ENCODE data around the gene CTXND1.
"Not testable (repeated sequence)": the region's sequence is repeated elsewhere in the genome, so short reads cannot be mapped to it uniquely, and the experiment has no call there.

The CTXND1 gene

GRCh38 chr15:80252121-80252518 is at the start of gene CTXND1:
CTXND1 (minus strand) TSS chr15:80252213; CDS start chr15:80201949, 50,264 bp downstream.
- peak; percentile 31 for DNase-seq (ENCODE audit: low spot score)
- in situ Hi-C loops (cut with MboI; ENCODE audit: low pct_unique_long_range_greater_than_20kb, low sequenced_read_pairs, unreplicated experiment) = no loop called here
- no peak for TF ChIP-seq CTCF (IDR thresholded peaks at IDR 0.05; ENCODE audit: extremely low read depth, insufficient read depth, missing control alignments)

DNA sequence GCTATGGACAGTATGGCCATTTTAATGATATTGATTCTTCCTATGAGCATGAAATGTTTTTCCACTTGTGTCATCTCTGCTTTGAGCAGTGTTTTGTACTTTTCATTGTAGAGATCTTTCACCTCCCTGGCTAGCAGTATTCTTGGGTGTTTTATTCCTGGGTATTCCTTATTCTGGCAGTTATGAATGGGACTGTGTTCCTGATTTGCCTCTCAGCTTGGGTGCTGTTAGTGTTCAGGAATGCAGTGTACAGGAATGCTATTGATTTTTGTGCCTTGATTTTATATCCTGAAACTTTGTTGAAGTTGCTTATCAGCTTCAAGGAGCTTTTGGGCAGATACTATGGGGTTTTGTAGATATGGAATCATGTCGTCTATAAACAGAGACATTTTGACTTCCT is 49.5 kb upstream of the CTXND1 start:
- TF ChIP-seq CTCF (IDR thresholded peaks at IDR 0.05; ENCODE audit: extremely low read depth, insufficient read depth, missing control alignments) = no peak
- DNase-seq (ENCODE audit: low spot score) = no peak
- in situ Hi-C loops (cut with MboI; ENCODE audit: low pct_unique_long_range_greater_than_20kb, low sequenced_read_pairs, unreplicated experiment) = no loop called here

GRCh38 chr15:80295777-80296176 is 43.8 kb upstream of the CTXND1 start:
- DNase-seq (ENCODE audit: low spot score); in situ Hi-C loops (cut with MboI; ENCODE audit: low pct_unique_long_range_greater_than_20kb, low sequenced_read_pairs, unreplicated experiment): not testable (repeated sequence)

DNA sequence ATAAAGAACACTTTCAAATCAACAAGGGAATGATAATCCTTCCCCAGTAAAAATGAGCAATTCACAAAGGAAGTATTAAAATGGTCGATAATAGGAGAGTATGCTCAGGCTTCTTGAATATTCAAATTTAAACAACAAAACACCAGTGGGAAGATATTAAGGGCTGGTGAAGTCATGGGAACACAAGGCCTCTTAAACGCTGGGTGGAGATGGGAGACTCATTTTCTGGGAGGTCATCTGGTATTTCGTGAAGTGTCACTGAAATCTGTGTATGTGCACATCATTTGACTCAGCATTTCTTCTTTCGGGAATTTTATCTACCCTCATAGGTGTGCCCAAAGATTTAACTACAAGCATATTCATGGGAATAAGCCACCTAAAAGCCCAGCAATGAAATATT is 40.1 kb upstream of the CTXND1 start:
- TF ChIP-seq CTCF (IDR thresholded peaks at IDR 0.05; ENCODE audit: extremely low read depth, insufficient read depth, missing control alignments) = no peak
- no peak for DNase-seq (ENCODE audit: low spot score)
- in situ Hi-C loops (cut with MboI; ENCODE audit: low pct_unique_long_range_greater_than_20kb, low sequenced_read_pairs, unreplicated experiment) = no loop called here

DNA sequence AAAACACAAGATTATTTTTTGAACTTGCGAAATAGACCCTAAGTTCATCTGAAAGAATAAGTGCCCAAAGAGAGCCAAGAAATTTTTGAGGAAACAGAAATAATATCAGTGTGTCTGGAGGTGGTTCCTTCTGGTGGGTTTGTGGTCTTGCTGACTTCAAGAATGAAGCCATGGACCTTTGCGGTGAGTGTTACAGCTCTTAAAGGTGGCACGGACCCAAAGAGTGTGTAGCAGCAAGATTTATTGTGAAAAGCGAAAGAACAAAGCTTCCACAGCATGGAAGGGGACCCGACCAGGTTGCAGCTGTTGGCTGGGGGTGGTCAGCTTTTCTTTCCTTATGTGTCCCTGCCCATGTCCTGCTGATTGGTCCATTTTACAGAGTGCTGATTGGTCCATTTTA is 38.9 kb upstream of the CTXND1 start:
- DNase-seq (ENCODE audit: low spot score); in situ Hi-C loops (cut with MboI; ENCODE audit: low pct_unique_long_range_greater_than_20kb, low sequenced_read_pairs, unreplicated experiment): not testable (repeated sequence)

- TF ChIP-seq CTCF (IDR thresholded peaks at IDR 0.05; ENCODE audit: extremely low read depth, insufficient read depth, missing control alignments) = no peak
- in situ Hi-C loops (cut with MboI; ENCODE audit: low pct_unique_long_range_greater_than_20kb, low sequenced_read_pairs, unreplicated experiment) = no loop called here
- DNase-seq (ENCODE audit: low spot score) = no peak
These were observed 37.8 kb upstream of the CTXND1 start for GRCh38 chr15:80289528-80290495.

DNA sequence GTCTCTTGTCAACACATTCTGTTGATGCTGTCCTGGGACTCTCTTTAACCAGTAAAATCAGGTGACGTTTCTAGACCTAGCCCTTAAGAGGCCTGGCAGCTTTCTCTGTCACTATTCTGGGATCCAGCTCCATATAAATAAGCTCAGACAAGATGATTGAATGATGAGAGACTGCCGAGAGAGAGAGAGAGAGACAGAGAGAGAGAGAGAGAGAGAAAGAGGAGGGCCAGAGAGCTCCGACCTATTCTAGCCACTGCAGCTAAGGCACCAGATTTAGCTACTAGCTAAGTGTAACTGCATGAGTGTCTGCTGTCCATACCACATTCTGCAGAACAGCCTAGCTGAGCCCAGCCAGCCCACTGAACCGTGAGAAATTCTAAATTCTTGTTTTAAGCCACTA is 36.1 kb upstream of the CTXND1 start:
- in situ Hi-C loops (cut with MboI; ENCODE audit: low pct_unique_long_range_greater_than_20kb, low sequenced_read_pairs, unreplicated experiment) = no loop called here
- DNase-seq (ENCODE audit: low spot score) = no peak
- TF ChIP-seq CTCF (IDR thresholded peaks at IDR 0.05; ENCODE audit: extremely low read depth, insufficient read depth, missing control alignments) = no peak

Measured in GM13977 (cell line).